Endodermal cell (in vitro differentiated cells): ENCODE measurements around the gene BTBD16. TPM values are rescaled to one million over a fixed set of nuclear protein-coding genes. Genes with fewer than 3 reads are reported as not detected.
A peak's percentile ranks its signal among the peaks of the same experiment; 100 is the strongest.

Experiments
- DNase-seq: peaks from one replicate; pipeline ENCODE4 v3.0.0-alpha.2; 2017
- H3K27ac ChIP-seq: 2 replicates; pipeline ENCODE4 v1.5.1; 2013; ENCODE audit warnings: mild to moderate bottlenecking, low read depth, low read length, moderate library complexity
- H3K27me3 ChIP-seq: 2 replicates; pipeline ENCODE4 v1.6.1; 2013; ENCODE audit warnings: mild to moderate bottlenecking, low read length, moderate library complexity; ENCODE audit not compliant: insufficient read depth, control insufficient read depth, poor library complexity, severe bottlenecking
- H3K36me3 ChIP-seq: 2 replicates; pipeline ENCODE4 v1.7.0; 2013; ENCODE audit warnings: mild to moderate bottlenecking, low read length, moderate library complexity; ENCODE audit not compliant: control insufficient read depth, insufficient read depth
- H3K4me1 ChIP-seq: one replicate; pipeline ENCODE4 v1.7.0; 2013; ENCODE audit warnings: low read length; ENCODE audit not compliant: control insufficient read depth, insufficient read depth
- H3K4me3 ChIP-seq: 2 replicates; pipeline ENCODE4 v1.5.1; 2013; ENCODE audit warnings: mild to moderate bottlenecking, low read length, moderate library complexity
- H3K9ac ChIP-seq: 2 replicates; pipeline ENCODE4 v1.6.1; 2013; ENCODE audit warnings: mild to moderate bottlenecking, low read length, moderate library complexity; ENCODE audit not compliant: poor library complexity, severe bottlenecking; ENCODE audit errors: extremely low read depth
- H3K9me3 ChIP-seq: 2 replicates; pipeline ENCODE4 v1.6.1; 2013; ENCODE audit warnings: mild to moderate bottlenecking, low read length, moderate library complexity; ENCODE audit not compliant: control insufficient read depth
- H3K27ac Mint-ChIP-seq: 2 replicates; pipeline ENCODE4 v1.8.0; 2020; ENCODE audit warnings: mixed read lengths
- H3K27me3 Mint-ChIP-seq: 2 replicates; pipeline ENCODE4 v1.8.0; 2021; ENCODE audit warnings: mild to moderate bottlenecking, mixed read lengths; ENCODE audit not compliant: insufficient read depth
- H3K36me3 Mint-ChIP-seq: 2 replicates; pipeline ENCODE4 v1.8.0; 2020; ENCODE audit warnings: low read depth, mixed read lengths
- H3K4me1 Mint-ChIP-seq: 2 replicates; pipeline ENCODE4 v1.8.0; 2020; ENCODE audit warnings: mixed read lengths
- H3K4me3 Mint-ChIP-seq: 2 replicates; pipeline ENCODE4 v1.8.0; 2020; ENCODE audit warnings: mild to moderate bottlenecking, moderate library complexity, mixed read lengths
- H3K9me3 Mint-ChIP-seq: 2 replicates; pipeline ENCODE4 v1.8.0; 2020; ENCODE audit warnings: mild to moderate bottlenecking, mixed read lengths
- CTCF ChIP-seq: fragments of 200-600 bp; sonication (generic); conservative IDR thresholded peaks from 2 replicates; pipeline ENCODE4 v1.5.0; 2021; ENCODE audit warnings: antibody characterized with exemption, mild to moderate bottlenecking
- WGBS, 2 experiments: methylation state at CpG; one replicate each; pipeline versions ENCODE4 v1.1.5 to v1.1.7; 2013; ENCODE audit warnings: missing lambda C conversion rate in 2 of 2, mixed read lengths in 1 of 2; ENCODE audit not compliant: insufficient coverage in 1 of 2, insufficient read length in 1 of 2; 5-methylcytosine and 5-hydroxymethylcytosine counted together
- total RNA-seq, 2 donors: library from RNA; stranded (reverse); fragmentation: NEBNext Ultra II Directional in 1 of 2; extraction: Animal tissue kit (Norgen Biotek cat#: 25700) in 1 of 2; gene quantifications; 2 replicates in 1 of 2; 3 replicates in 1 of 2; pipeline ENCODE4 v1.2.1, GENCODE V29; 2021

Gene BTBD16
- total RNA-seq, 2 donors from 2014 or later, result not detected

GRCh38 chr10:122310311-122311050, 39.4 kb downstream of the BTBD16 start:
- no peaks in the 10 kb centered on the region for H3K27me3 ChIP-seq
- no peaks in the 10 kb centered on the region for H3K4me1 ChIP-seq
- H3K36me3 ChIP-seq, result no peaks in the 10 kb centered on the region
- no peak overlapping the region for H3K9ac ChIP-seq
- H3K36me3 Mint-ChIP-seq, result no peaks in the 10 kb centered on the region
- H3K4me1 Mint-ChIP-seq, result peaks cover 17% of the 10 kb centered on the region
- H3K27ac Mint-ChIP-seq, result no peak overlapping the region
- no peak overlapping the region for H3K4me3 Mint-ChIP-seq
- peak; percentile 70 for DNase-seq
- 81 to 87% methylated on average over 14 to 18 of the region's 18 CpGs for WGBS, 2 experiments
- H3K9me3 ChIP-seq, result no peaks in the 10 kb centered on the region
- no peak for TF ChIP-seq CTCF
- peaks cover 5% of the 10 kb centered on the region for H3K9me3 Mint-ChIP-seq
- no peak overlapping the region for H3K27ac ChIP-seq
- no peaks in the 10 kb centered on the region for H3K27me3 Mint-ChIP-seq
- no peak overlapping the region for H3K4me3 ChIP-seq

GRCh38 chr10:122311051-122311410, 39.9 kb downstream of the BTBD16 start:
- H3K27ac Mint-ChIP-seq, result no peak overlapping the region
- Histone ChIP-seq H3K9ac (no peak overlapping the region), H3K9me3 (no peaks in the 10 kb centered on the region), H3K36me3 (no peaks in the 10 kb centered on the region), H3K27me3 (no peaks in the 10 kb centered on the region), H3K27ac (no peak overlapping the region), H3K4me3 (no peak overlapping the region), H3K4me1 (no peaks in the 10 kb centered on the region)
- DNase-seq, result no peak
- H3K4me1 Mint-ChIP-seq, result peaks cover 17% of the 10 kb centered on the region
- H3K27me3 Mint-ChIP-seq, result no peaks in the 10 kb centered on the region
- WGBS, 2 experiments, result 92 to 95% methylated on average over 4 to 5 of the region's 5 CpGs
- no peaks in the 10 kb centered on the region for H3K36me3 Mint-ChIP-seq
- no peak for TF ChIP-seq CTCF
- no peaks in the 10 kb centered on the region for H3K9me3 Mint-ChIP-seq
- H3K4me3 Mint-ChIP-seq, result no peak overlapping the region

GRCh38 chr10:122311716-122312115, 40.6 kb downstream of the BTBD16 start:
- no peaks in the 10 kb centered on the region for H3K27me3 Mint-ChIP-seq
- no peak overlapping the region for H3K9ac ChIP-seq
- H3K36me3 ChIP-seq, result no peaks in the 10 kb centered on the region
- no peak overlapping the region for H3K27ac Mint-ChIP-seq
- no peak overlapping the region for H3K27ac ChIP-seq
- no peaks in the 10 kb centered on the region for H3K9me3 Mint-ChIP-seq
- H3K4me3 ChIP-seq, result no peak overlapping the region
- no peaks in the 10 kb centered on the region for H3K4me1 ChIP-seq
- WGBS, 2 experiments, result 100% methylated on average over 1 of the region's 1 CpG; no CpG with 5 or more reads in 1 of the 2 experiments
- H3K9me3 ChIP-seq, result no peaks in the 10 kb centered on the region
- no peak for TF ChIP-seq CTCF
- H3K4me3 Mint-ChIP-seq, result no peak overlapping the region
- no peaks in the 10 kb centered on the region for H3K36me3 Mint-ChIP-seq
- no peaks in the 10 kb centered on the region for H3K27me3 ChIP-seq
- no peak for DNase-seq
- peaks cover 17% of the 10 kb centered on the region for H3K4me1 Mint-ChIP-seq
